Activated T-helper 1 cell treated with Interleukin-2 at 50 U/mL for 16 hours (primary cell): ENCODE results near the gene ATP10D.
"Not testable (repeated sequence)": the region's sequence is repeated elsewhere in the genome, so short reads cannot be mapped to it uniquely, and the experiment has no call there.

ENCODE experiments used
- DNase-seq: peaks from one replicate; pipeline ENCODE4 v3.0.0-alpha.2; 2020; ENCODE audit warnings: low read depth

The ATP10D gene

GRCh38 chr4:47535567-47536147 is 50.6 kb downstream of the ATP10D start:
- DNase-seq, result no peak

DNA sequence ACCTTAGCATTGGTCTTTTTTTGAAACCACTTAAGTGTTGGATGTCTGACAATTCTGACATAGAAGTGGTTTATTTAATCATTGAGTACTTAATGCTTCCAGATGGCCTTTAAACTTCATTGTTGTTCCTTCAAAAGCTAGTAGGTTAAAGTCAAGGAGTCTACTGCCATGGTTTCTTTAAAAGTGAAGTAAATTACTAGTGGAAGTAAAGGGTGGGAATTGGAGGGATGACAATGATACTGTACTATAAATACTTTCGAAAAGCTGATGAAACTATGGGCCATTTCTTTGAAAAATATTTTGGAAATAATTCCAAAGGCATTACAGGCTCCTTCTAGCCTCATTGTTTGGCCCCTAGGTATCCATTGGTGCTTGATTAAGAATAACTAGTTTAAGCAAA is 51.9 kb downstream of the ATP10D start:
- DNase-seq, result no peak

- no peak for DNase-seq
Measured at GRCh38 chr4:47538111-47538824, 53.2 kb downstream of the ATP10D start.

- DNase-seq, result no peak
Measured at GRCh38 chr4:47538825-47539154, 53.7 kb downstream of the ATP10D start.

- DNase-seq, result not testable (repeated sequence)
Measured at GRCh38 chr4:47542640-47543039, 57.6 kb downstream of the ATP10D start.

DNA sequence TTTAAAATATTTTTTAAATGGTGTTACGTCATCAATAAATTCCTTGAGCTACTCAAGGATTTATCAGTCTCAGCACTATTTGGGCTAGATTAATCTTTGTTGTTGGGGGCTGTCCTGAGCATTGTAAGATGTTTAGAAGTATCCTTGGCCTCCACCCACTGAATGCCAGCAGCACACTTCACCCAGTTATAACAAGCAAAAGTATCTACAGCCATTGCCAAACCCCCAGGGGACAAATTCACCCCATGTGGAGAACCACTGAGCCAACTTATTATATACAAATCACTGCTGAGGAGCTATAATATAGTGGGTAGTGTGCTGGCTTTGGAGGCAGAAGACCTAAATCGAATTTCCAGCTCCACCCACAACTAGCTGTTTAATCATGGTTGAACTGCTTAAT is 58.3 kb downstream of the ATP10D start:
- DNase-seq, result no peak

GRCh38 chr4:47550357-47550756 is 65.3 kb downstream of the ATP10D start:
- not testable (repeated sequence) for DNase-seq

- DNase-seq, result no peak
Measured at GRCh38 chr4:47550899-47551548, 65.9 kb downstream of the ATP10D start.

DNA sequence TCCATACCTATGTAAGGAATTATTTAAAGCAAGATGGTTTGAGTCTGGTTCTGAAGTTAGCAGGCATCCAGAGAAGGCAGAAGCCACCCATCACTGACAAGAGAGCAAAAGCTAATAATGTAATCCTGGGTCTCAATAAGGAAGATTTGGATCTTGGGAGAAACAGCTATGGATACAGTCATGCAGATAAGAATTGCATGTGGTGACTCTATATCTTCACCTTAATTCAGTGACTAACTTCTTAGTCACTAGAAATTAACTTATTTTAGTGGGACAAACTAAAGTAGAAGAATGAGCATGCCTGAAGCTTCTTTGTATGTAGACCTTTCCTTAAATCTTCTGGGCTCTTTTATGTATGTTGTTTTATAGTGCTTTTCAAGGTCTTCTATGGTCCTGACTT is 66.6 kb downstream of the ATP10D start:
- no peak for DNase-seq

- DNase-seq, result no peak
Measured at GRCh38 chr4:47553329-47554125, 68.5 kb downstream of the ATP10D start.

- not testable (repeated sequence) for DNase-seq
Measured at GRCh38 chr4:47555920-47556319, 70.8 kb downstream of the ATP10D start.

- no peak for DNase-seq
Measured at GRCh38 chr4:47557255-47557654, 72.2 kb downstream of the ATP10D start.

GRCh38 chr4:47560682-47561081 is 75.6 kb downstream of the ATP10D start:
- no peak for DNase-seq

DNA sequence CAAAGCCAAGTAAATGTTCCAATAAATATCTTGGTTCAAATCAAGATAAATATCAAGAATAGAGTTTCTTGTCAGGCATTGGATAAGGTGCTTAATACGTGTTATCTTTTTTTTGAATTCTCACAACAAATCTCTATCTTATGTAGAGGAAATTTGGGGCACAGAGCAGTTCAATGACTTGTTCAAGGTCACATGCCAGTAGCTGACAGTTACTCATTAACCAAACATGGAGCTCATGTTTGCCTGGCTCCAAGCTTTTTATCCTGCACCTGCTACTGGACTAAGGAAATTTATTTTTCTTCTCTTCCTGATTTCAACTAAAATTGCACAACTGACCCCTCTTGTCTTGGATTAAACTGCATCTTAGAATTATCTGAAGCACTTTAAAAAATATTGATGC is 76.3 kb downstream of the ATP10D start:
- no peak for DNase-seq

DNA sequence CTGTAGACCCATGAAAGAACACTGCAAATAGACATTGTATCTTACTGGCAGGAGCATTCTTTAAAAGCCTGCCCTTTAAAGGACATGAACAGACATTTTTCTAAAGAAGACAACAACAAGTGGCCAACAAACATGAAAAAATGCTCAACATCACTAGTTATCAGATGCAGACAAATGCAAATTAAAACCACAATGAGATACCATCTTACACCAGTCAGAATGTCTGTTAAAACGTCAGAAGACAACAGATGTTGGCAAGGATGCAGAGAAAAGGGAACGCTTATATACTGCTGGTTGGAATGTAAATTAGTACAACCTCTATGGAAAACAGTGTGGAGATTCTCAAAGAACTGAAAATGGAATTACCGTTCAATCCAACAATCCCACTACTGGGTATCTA is 77.2 kb downstream of the ATP10D start:
- DNase-seq, result no peak

DNA sequence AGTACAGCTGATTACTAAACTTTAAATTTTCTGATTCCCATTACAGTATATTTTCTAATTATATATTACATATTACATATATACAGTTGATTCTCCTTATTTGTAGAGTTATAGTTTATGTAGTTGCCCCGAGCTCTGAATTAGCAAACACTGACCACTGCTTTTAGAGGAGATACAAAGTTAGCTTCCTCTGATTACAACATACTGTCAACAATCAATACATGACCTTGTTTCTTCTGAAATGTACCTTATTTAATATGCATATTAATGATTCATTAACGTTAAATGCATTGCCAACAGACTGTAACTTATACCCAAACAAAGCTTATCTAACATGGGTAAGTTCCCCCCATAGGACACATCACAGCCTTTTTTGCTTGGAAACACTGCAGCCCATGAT is 81.5 kb downstream of the ATP10D start:
- DNase-seq, result no peak

DNA sequence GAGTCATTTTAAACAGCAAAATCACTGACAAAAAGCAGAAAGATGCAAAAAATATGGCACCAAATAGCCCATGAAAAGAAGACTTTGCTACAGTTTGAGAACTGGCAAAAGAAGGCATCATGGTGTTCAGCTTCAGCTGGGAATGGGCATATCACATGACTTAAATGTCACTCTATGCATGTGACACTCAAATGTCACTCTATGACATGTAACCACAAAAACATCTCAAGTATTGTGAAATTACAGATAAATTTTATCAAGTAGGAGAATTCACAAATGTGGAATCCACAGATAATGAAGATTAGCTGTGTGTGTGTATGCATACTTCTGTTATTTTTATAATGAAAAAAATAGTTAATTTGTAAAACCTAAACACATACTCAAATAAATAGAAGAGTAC is 81.9 kb downstream of the ATP10D start:
- DNase-seq, result no peak

DNA sequence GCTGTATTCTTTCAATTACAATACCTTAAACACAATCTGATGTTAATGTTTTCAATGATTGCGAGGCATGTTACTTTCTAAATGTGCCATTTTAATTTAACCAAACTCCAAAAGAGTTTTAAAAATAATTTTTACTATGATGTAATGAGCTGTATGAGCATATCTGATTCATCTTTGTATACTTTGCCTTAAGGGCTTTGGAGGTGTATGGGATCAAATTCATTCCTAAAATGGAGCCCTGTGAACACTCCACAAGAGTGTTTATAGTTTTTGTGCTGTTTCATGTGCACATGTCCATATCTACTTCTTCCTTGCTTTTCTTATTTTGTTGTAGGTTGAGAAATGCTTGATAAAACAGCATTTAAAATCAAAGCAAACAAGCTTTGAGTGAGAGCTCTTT is 82.4 kb downstream of the ATP10D start:
- no peak for DNase-seq

DNA sequence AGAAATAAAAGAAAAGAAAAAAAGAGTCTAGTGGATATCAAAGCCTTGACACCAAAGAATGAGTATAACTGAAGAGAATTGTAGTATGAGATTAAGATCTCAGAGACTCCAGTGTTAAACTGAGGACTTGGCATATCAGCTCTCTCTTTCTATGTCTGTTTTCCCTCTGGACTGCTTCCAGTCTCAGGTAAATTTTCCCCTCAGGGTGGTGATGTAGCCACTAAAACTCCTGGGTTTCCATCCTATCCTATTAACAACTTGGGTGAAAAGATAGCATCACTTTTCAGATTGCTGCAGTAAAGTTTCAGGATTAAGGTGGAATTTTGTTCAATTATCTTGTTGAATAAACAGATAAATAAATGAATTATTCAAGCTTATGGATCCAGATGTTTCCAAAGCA is 85.7 kb downstream of the ATP10D start:
- DNase-seq, result no peak

DNA sequence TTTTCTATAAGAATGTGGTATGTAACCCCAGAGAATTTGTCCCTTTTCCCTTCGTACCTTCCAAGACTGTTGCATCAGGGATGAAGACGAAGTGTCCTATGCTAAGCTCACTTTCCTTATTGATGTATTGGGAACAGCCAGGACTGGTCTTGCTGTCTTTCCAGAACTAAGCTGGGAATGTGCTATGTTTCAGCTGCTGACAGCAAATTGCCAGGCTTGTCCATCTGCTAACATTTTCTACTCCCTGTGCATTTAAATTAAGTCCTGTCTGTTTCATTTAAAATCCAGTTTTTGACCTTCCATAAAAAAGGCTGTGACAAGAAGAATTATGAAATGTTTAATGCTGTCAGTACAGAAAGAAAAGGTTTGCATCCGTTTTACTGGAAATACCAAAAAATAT is 87.9 kb downstream of the ATP10D start:
- DNase-seq, result no peak

DNA sequence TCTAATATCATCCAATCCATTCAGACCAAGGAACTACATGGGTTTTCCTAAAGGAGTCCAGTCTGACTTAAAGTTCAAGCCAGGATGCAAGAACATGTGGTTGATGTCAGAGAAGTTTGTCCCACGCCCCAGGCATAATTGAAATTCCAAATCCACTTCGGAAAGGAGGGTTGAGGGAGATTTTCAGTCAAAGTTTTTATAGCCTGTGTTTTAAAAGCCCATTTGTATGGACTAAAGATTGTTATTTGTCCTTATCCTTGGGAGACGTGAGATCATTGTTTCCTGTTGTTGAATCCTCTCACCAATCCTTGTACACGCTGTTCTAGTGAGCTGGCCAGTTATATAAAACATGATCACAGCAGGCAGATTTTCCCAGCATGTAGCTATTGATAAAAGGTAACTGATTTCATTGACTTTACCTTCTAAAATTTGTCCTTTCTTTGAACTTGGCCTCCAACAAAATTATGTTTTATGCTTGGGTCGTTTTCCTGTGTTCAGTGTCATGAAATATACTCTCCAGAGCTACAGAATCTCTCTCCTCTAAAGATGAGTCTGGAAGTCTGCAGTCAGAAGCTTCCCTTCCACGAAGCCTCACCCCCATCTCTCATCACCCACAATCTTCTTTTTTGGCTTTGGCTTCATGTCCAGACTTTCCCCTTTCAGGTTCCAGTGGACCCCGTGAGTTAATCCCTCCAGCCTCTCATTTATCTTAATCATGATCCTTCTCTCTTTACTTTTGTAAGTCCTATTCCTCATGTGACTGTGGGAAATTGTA is 92.9 kb downstream of the ATP10D start:
- DNase-seq, result no peak

- no peak for DNase-seq
Measured at GRCh38 chr4:47579235-47579634, 94.2 kb downstream of the ATP10D start.
